NB4 (cell line): ENCODE data around the gene LRMDA.

Experiments used
- POLR2A ChIP-seq: IDR thresholded peaks from 2 replicates; pipeline ENCODE4 v1.6.1; 2011; ENCODE audit warnings: mild to moderate bottlenecking; ENCODE audit not compliant: insufficient read length; ENCODE audit errors: extremely low read depth
- TF ChIP-seq, protein P1 (sequence below): IDR thresholded peaks from one replicate; pipeline ENCODE4 v1.5.1; 2012; ENCODE audit warnings: low read depth, low read length

DNA sequence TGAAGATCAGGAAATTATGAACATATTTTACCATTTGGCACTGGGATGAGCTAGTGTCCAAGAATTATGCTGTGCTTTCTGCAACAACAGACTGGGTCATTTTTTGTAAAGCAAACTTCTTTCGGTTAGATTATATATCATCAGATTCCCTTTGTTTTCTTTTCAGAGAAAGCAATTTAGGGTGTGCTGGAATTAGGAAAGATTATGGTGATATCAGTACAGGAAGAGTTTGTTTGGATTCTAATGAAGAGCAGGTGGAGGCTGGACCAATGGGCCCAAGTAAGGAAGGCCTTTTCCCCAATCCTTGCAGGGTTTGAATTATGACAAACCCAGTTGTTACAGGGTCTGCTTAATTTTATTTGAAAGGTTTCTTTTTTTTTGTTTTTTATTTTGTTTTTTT lies 1113.4 kb downstream of the LRMDA start:
- TF ChIP-seq, protein P1, sequence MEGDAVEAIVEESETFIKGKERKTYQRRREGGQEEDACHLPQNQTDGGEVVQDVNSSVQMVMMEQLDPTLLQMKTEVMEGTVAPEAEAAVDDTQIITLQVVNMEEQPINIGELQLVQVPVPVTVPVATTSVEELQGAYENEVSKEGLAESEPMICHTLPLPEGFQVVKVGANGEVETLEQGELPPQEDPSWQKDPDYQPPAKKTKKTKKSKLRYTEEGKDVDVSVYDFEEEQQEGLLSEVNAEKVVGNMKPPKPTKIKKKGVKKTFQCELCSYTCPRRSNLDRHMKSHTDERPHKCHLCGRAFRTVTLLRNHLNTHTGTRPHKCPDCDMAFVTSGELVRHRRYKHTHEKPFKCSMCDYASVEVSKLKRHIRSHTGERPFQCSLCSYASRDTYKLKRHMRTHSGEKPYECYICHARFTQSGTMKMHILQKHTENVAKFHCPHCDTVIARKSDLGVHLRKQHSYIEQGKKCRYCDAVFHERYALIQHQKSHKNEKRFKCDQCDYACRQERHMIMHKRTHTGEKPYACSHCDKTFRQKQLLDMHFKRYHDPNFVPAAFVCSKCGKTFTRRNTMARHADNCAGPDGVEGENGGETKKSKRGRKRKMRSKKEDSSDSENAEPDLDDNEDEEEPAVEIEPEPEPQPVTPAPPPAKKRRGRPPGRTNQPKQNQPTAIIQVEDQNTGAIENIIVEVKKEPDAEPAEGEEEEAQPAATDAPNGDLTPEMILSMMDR: no peak
- TF ChIP-seq POLR2A: no peak
